Measurements from ENCODE around the gene FXYD7. TPM values are rescaled to one million over a fixed set of nuclear protein-coding genes. Genes with fewer than 3 reads are reported as not detected.
"Not testable (repeated sequence)": the region's sequence is repeated elsewhere in the genome, so short reads cannot be mapped to it uniquely, and the experiment has no call there.

FXYD7 gene
- total RNA-seq, 1 donor: under 0.01 TPM

- DNase-seq (ENCODE audit: low read depth): no peak
- TF ChIP-seq CTCF (IDR thresholded peaks at IDR 0.05; ENCODE audit: insufficient read depth, low read depth, low read length): no peak
- no peak overlapping the region for H3K4me3 ChIP-seq (ENCODE audit: low read depth, low read length)
These were observed 15.2 kb upstream of the FXYD7 start for GRCh38 chr19:35127871-35128270.

GRCh38 chr19:35128398-35129057, 14.5 kb upstream of the FXYD7 start:
- TF ChIP-seq CTCF (IDR thresholded peaks at IDR 0.05; ENCODE audit: insufficient read depth, low read depth, low read length): no peak
- no peak for DNase-seq (ENCODE audit: low read depth)
- H3K4me3 ChIP-seq (ENCODE audit: low read depth, low read length): no peak overlapping the region

GRCh38 chr19:35129724-35130274, 13.3 kb upstream of the FXYD7 start:
- not testable (repeated sequence) for DNase-seq (ENCODE audit: low read depth); H3K4me3 ChIP-seq (ENCODE audit: low read depth, low read length)

- no peak for DNase-seq (ENCODE audit: low read depth)
- H3K4me3 ChIP-seq (ENCODE audit: low read depth, low read length): no peak overlapping the region
- TF ChIP-seq CTCF (IDR thresholded peaks at IDR 0.05; ENCODE audit: insufficient read depth, low read depth, low read length): no peak
These were observed 12.0 kb upstream of the FXYD7 start for GRCh38 chr19:35130761-35131720.

GRCh38 chr19:35132254-35132653, 10.8 kb upstream of the FXYD7 start:
- DNase-seq (ENCODE audit: low read depth): no peak
- TF ChIP-seq CTCF (IDR thresholded peaks at IDR 0.05; ENCODE audit: insufficient read depth, low read depth, low read length): no peak
- no peak overlapping the region for H3K4me3 ChIP-seq (ENCODE audit: low read depth, low read length)

- TF ChIP-seq CTCF (IDR thresholded peaks at IDR 0.05; ENCODE audit: insufficient read depth, low read depth, low read length): no peak
- no peak for DNase-seq (ENCODE audit: low read depth)
- H3K4me3 ChIP-seq (ENCODE audit: low read depth, low read length): no peak overlapping the region
These were observed 9.2 kb upstream of the FXYD7 start for GRCh38 chr19:35133826-35134225.

GRCh38 chr19:35134601-35135242, 8.3 kb upstream of the FXYD7 start, which contains the start of gene LGI4:
TSS of gene LGI4 (minus strand) at chr19:35135059. CDS start at chr19:35134680, 379 bp downstream.
- no peak for DNase-seq (ENCODE audit: low read depth)
- TF ChIP-seq CTCF (IDR thresholded peaks at IDR 0.05; ENCODE audit: insufficient read depth, low read depth, low read length): no peak
- no peak within 1 kb of the TSS for H3K4me3 ChIP-seq (ENCODE audit: low read depth, low read length)

Data from fibroblast of villous mesenchyme (primary cell).